ENCODE data around the gene XDH.

DNA sequence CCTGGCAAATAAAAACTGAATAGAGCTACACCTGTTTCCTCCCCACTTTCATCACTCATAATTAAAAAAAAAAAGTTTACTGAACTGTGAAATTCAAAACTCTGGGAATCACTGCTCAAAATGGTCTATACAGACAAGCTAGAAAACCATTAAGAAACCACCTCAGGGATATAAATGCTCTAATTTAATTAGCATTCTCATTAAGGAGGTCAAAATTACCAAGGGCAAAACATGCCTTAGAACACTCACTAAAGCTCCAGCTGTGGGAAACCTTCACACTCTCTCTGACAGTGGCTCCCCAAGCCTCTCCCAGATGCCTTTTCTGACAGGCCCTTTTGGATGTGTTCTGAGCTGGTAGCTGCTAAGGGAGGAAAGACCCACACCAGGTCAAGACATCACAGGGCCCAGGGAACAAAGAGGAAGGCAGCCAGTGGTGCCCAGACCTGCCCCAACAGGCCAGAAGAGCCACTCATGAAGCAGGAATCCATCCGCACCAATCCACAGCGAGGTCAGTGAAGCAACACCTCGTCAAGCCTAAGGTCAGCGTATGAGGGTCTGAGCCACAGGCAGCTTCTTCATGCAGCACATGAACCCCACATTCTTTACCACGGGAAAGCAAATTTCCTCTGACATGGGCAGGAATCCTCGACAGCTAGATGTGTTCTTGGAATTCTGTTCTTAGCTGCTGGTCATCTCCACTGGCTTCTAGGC is 35.6 kb downstream of the XDH start:
- TF ChIP-seq GABPA (IDR thresholded peaks at IDR 0.05; ENCODE audit: low read depth) (no peak), POLR2AphosphoS5 (IDR thresholded peaks at IDR 0.05; ENCODE audit: low read depth) (no peak)
- TF ChIP-seq, protein P1, sequence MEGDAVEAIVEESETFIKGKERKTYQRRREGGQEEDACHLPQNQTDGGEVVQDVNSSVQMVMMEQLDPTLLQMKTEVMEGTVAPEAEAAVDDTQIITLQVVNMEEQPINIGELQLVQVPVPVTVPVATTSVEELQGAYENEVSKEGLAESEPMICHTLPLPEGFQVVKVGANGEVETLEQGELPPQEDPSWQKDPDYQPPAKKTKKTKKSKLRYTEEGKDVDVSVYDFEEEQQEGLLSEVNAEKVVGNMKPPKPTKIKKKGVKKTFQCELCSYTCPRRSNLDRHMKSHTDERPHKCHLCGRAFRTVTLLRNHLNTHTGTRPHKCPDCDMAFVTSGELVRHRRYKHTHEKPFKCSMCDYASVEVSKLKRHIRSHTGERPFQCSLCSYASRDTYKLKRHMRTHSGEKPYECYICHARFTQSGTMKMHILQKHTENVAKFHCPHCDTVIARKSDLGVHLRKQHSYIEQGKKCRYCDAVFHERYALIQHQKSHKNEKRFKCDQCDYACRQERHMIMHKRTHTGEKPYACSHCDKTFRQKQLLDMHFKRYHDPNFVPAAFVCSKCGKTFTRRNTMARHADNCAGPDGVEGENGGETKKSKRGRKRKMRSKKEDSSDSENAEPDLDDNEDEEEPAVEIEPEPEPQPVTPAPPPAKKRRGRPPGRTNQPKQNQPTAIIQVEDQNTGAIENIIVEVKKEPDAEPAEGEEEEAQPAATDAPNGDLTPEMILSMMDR (IDR thresholded peaks at IDR 0.05; ENCODE audit: insufficient read depth, low read length): no peak
- TF ChIP-seq, protein P2, sequence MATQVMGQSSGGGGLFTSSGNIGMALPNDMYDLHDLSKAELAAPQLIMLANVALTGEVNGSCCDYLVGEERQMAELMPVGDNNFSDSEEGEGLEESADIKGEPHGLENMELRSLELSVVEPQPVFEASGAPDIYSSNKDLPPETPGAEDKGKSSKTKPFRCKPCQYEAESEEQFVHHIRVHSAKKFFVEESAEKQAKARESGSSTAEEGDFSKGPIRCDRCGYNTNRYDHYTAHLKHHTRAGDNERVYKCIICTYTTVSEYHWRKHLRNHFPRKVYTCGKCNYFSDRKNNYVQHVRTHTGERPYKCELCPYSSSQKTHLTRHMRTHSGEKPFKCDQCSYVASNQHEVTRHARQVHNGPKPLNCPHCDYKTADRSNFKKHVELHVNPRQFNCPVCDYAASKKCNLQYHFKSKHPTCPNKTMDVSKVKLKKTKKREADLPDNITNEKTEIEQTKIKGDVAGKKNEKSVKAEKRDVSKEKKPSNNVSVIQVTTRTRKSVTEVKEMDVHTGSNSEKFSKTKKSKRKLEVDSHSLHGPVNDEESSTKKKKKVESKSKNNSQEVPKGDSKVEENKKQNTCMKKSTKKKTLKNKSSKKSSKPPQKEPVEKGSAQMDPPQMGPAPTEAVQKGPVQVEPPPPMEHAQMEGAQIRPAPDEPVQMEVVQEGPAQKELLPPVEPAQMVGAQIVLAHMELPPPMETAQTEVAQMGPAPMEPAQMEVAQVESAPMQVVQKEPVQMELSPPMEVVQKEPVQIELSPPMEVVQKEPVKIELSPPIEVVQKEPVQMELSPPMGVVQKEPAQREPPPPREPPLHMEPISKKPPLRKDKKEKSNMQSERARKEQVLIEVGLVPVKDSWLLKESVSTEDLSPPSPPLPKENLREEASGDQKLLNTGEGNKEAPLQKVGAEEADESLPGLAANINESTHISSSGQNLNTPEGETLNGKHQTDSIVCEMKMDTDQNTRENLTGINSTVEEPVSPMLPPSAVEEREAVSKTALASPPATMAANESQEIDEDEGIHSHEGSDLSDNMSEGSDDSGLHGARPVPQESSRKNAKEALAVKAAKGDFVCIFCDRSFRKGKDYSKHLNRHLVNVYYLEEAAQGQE (IDR thresholded peaks at IDR 0.05; ENCODE audit: insufficient replicate concordance, low read depth): no peak

Data from HL-60 (cell line).